Epithelial cell of esophagus (primary cell): ENCODE measurements around the gene ASGR2.

Source experiments
- DNase-seq: peaks from one replicate; pipeline ENCODE4 v3.0.0; 2010; ENCODE audit warnings: low read depth
- H3K4me3 ChIP-seq: 2 replicates; pipeline ENCODE4 v1.5.1; 2011; ENCODE audit warnings: mild to moderate bottlenecking, low read length, control low read depth
- CTCF ChIP-seq: IDR thresholded peaks from 2 replicates; pipeline ENCODE4 v1.5.1; 2011; ENCODE audit warnings: low read depth, mild to moderate bottlenecking, low read length, control low read depth, inconsistent platforms; ENCODE audit not compliant: insufficient read depth; ENCODE audit errors: missing control alignments

The ASGR2 gene

GRCh38 chr17:7139400-7139799 lies 24.8 kb upstream of the ASGR2 start:
- H3K4me3 ChIP-seq: no peak overlapping the region
- DNase-seq: no peak

GRCh38 chr17:7138800-7139381 lies 24.3 kb upstream of the ASGR2 start:
- TF ChIP-seq CTCF: no peak
- DNase-seq: peak; percentile 50
- no peak overlapping the region for H3K4me3 ChIP-seq

More at GRCh38 chr17:7139400-7139799, 24.8 kb upstream of the ASGR2 start:
- TF ChIP-seq CTCF: no peak

GRCh38 chr17:7137171-7137943 lies 22.7 kb upstream of the ASGR2 start:
- DNase-seq: no peak
- H3K4me3 ChIP-seq: no peak overlapping the region
- TF ChIP-seq CTCF: no peak

GRCh38 chr17:7136266-7136877 lies 21.8 kb upstream of the ASGR2 start:
- TF ChIP-seq CTCF: peak; percentile 90
- H3K4me3 ChIP-seq: no peak overlapping the region
- DNase-seq: peak; percentile 76

GRCh38 chr17:7133916-7134315 lies 19.3 kb upstream of the ASGR2 start:
- no peak for TF ChIP-seq CTCF
- no peak overlapping the region for H3K4me3 ChIP-seq
- DNase-seq: no peak

GRCh38 chr17:7133424-7133823 lies 18.8 kb upstream of the ASGR2 start:
- no peak for DNase-seq
- no peak for TF ChIP-seq CTCF
- H3K4me3 ChIP-seq: no peak overlapping the region
